Neural cell (in vitro differentiated cells): Measurements from ENCODE around the gene KDF1. TPM values are rescaled to one million over a fixed set of nuclear protein-coding genes. Genes with fewer than 3 reads are reported as not detected.

Source experiments
- H2AFZ ChIP-seq: fragments of 200-600, 300-800 bp; sonication (generic), shearing (Covaris generic); 2 replicates; pipeline ENCODE4 v1.6.0; 2014; ENCODE audit warnings: low read depth, mild to moderate bottlenecking, antibody characterized with exemption, low read length, moderate library complexity
- H3F3A ChIP-seq: fragments of 200-600 bp; shearing (Covaris generic); 2 replicates; pipeline ENCODE4 v1.6.1; 2016; ENCODE audit warnings: mild to moderate bottlenecking, moderate library complexity, mixed read lengths, antibody characterized with exemption, low read length; ENCODE audit not compliant: insufficient read depth, poor library complexity, severe bottlenecking
- H3K27ac ChIP-seq: fragments of 200-600, 300-800 bp; sonication (generic), shearing (Covaris generic); 2 replicates; pipeline ENCODE4 v1.5.1; 2014; ENCODE audit warnings: mild to moderate bottlenecking, low read length, moderate library complexity
- H3K27me3 ChIP-seq: fragments of 300-800, 200-600 bp; sonication (generic), shearing (Covaris generic); 2 replicates; pipeline ENCODE4 v1.6.0; 2014; ENCODE audit warnings: mild to moderate bottlenecking, low read depth, low read length, moderate library complexity; ENCODE audit not compliant: insufficient read depth
- H3K36me3 ChIP-seq: fragments of 300-800, 200-600 bp; sonication (generic), shearing (Covaris generic); 2 replicates; pipeline ENCODE4 v1.5.1; 2014; ENCODE audit warnings: mild to moderate bottlenecking, antibody characterized with exemption, low read length, moderate library complexity; ENCODE audit not compliant: insufficient read depth
- H3K4me2 ChIP-seq: fragments of 300-800, 200-600 bp; sonication (generic), shearing (Covaris generic); 2 replicates; pipeline ENCODE4 v1.6.0; 2014; ENCODE audit warnings: mild to moderate bottlenecking, low read length
- H3K4me3 ChIP-seq: fragments of 300-800, 200-600 bp; sonication (generic), shearing (Covaris generic); 2 replicates; pipeline ENCODE4 v1.5.1; 2014; ENCODE audit warnings: mild to moderate bottlenecking, low read length, moderate library complexity
- H3K79me2 ChIP-seq: fragments of 200-600 bp; shearing (Covaris generic); replicated peaks from 2 replicates; pipeline ENCODE4 v1.6.0; 2014; ENCODE audit warnings: mild to moderate bottlenecking, low read length, moderate library complexity; ENCODE audit not compliant: insufficient read depth
- H3K9ac ChIP-seq: fragments of 300-800, 200-600 bp; sonication (generic), shearing (Covaris generic); 2 replicates; pipeline ENCODE4 v1.6.1; 2016; ENCODE audit warnings: mild to moderate bottlenecking, low read length, mixed read lengths
- H3K9me2 ChIP-seq: fragments of 200-600 bp; shearing (Covaris generic); 2 replicates; pipeline ENCODE4 v1.6.1; 2016; ENCODE audit warnings: mild to moderate bottlenecking, low read length, mixed read lengths; ENCODE audit not compliant: insufficient read depth
- H3K9me3 ChIP-seq: fragments of 200-600, 300-800 bp; sonication (generic), shearing (Covaris generic); 2 replicates; pipeline ENCODE4 v1.6.1; 2016; ENCODE audit warnings: mild to moderate bottlenecking, mixed run types, low read length, moderate library complexity, mixed read lengths
- H4K20me1 ChIP-seq: fragments of 200-600 bp; shearing (Covaris generic); 2 replicates; pipeline ENCODE4 v1.6.1; 2016; ENCODE audit warnings: mild to moderate bottlenecking, mixed run types; ENCODE audit not compliant: insufficient read depth
- CTCF ChIP-seq: fragments of 450-650 bp; IDR thresholded peaks from 2 replicates; pipeline ENCODE4 v1.5.1; 2014; ENCODE audit warnings: antibody characterized with exemption, mild to moderate bottlenecking, moderate library complexity; ENCODE audit not compliant: poor library complexity, severe bottlenecking
- EP300 ChIP-seq: fragments of 450-650 bp; conservative IDR thresholded peaks from 2 replicates; pipeline ENCODE4 v1.6.1; 2014; ENCODE audit warnings: antibody characterized with exemption, mild to moderate bottlenecking, moderate library complexity; ENCODE audit not compliant: poor library complexity, severe bottlenecking
- EZH2 ChIP-seq: fragments of 200-600, 300-800 bp; shearing (Covaris generic), sonication (generic); IDR thresholded peaks from 2 replicates; pipeline ENCODE4 v1.6.1; 2014; ENCODE audit warnings: antibody characterized with exemption, low read length, borderline replicate concordance, mild to moderate bottlenecking; ENCODE audit not compliant: insufficient read depth, poor library complexity, severe bottlenecking
- MXI1 ChIP-seq: fragments of 450-650 bp; conservative IDR thresholded peaks from 2 replicates; pipeline ENCODE4 v1.6.1; 2014; ENCODE audit warnings: antibody characterized with exemption, mild to moderate bottlenecking; ENCODE audit not compliant: poor library complexity, severe bottlenecking
- POLR2AphosphoS5 ChIP-seq: IDR thresholded peaks from 2 replicates; pipeline ENCODE4 v1.6.1; 2012
- RAD21 ChIP-seq: fragments of 450-650 bp; conservative IDR thresholded peaks from 2 replicates; pipeline ENCODE4 v1.6.1; 2014; ENCODE audit warnings: antibody characterized with exemption, mild to moderate bottlenecking, moderate library complexity
- REST ChIP-seq: IDR thresholded peaks from 2 replicates; pipeline ENCODE4 v1.6.1; 2012; ENCODE audit warnings: borderline replicate concordance
- SMC3 ChIP-seq: fragments of 450-650 bp; conservative IDR thresholded peaks from 2 replicates; pipeline ENCODE4 v1.6.1; 2014; ENCODE audit warnings: antibody characterized with exemption, mild to moderate bottlenecking, moderate library complexity; ENCODE audit not compliant: poor library complexity
- TAF1 ChIP-seq: IDR thresholded peaks from 2 replicates; pipeline ENCODE4 v1.6.1; 2012; ENCODE audit warnings: low read depth
- polyA plus RNA-seq: library from polyadenylated mRNA; depleted of rRNA; stranded (reverse); fragments of >200 nt; gene quantifications from 2 replicates; pipeline ENCODE4 v1.2.3, GENCODE V29; 2014

KDF1 gene
- polyA plus RNA-seq, 1 donor from 2014 or later = not detected

- Histone ChIP-seq H3K4me2 (peak overlapping the region; percentile 7), H3K27me3 (peaks cover 32% of the 10 kb centered on the region), H3K4me3 (peak overlapping the region; percentile 89), H3F3A (no peaks in the 10 kb centered on the region), H3K36me3 (no peaks in the 10 kb centered on the region), H3K79me2 (no peaks in the 10 kb centered on the region), H4K20me1 (no peaks in the 10 kb centered on the region), H2AFZ (no peak overlapping the region), H3K27ac (no peak overlapping the region), H3K9me2 (no peaks in the 10 kb centered on the region), H3K9ac (peak overlapping the region; percentile 70), H3K9me3 (no peaks in the 10 kb centered on the region)
- TF ChIP-seq CTCF (no peak), REST (no peak), MXI1 (no peak), EP300 (no peak), RAD21 (no peak), POLR2AphosphoS5 (no peak), SMC3 (no peak), EZH2 (no peak), TAF1 (no peak)
Measured at GRCh38 chr1:26994020-26994786, 33.9 kb upstream of the KDF1 start.

GRCh38 chr1:26993237-26994019 lies 33.2 kb upstream of the KDF1 start, which contains the start of gene TRNP1:
TSS of gene TRNP1 (plus strand) at chr1:26993692. CDS start at chr1:26993787, 95 bp downstream.
- Histone ChIP-seq H3K79me2 (no peaks in the 10 kb centered on the region), H3K36me3 (no peaks in the 10 kb centered on the region), H3K4me2 (peak within 1 kb of the TSS; percentile 52), H3K9ac (peak within 1 kb of the TSS; percentile 70), H3K9me2 (no peaks in the 10 kb centered on the region), H2AFZ (no peak within 1 kb of the TSS), H3F3A (no peaks in the 10 kb centered on the region), H3K9me3 (no peaks in the 10 kb centered on the region), H4K20me1 (no peaks in the 10 kb centered on the region), H3K27me3 (peaks cover 32% of the 10 kb centered on the region), H3K4me3 (peak within 1 kb of the TSS; percentile 89), H3K27ac (no peak within 1 kb of the TSS)
- TF ChIP-seq CTCF = no peak
- peak; percentile 82 for TF ChIP-seq POLR2AphosphoS5
